Stomach (tissue), 4 donors: ENCODE data around the gene CNKSR1.

Source experiments
- POLR2A ChIP-seq, 4 donors: fragments of 450-650 bp; IDR thresholded peaks; one replicate each; pipeline ENCODE4 v1.6.1; 2016; ENCODE audit warnings: antibody characterized with exemption in 4 of 4, control low read depth in 2 of 4, mild to moderate bottlenecking in 1 of 4, moderate library complexity in 1 of 4
- TF ChIP-seq, protein P1 (sequence below), 7 experiments: fragments of 450-650 bp in 4 of 7; fragments of 200-600 bp in 3 of 7; sonication (generic) in 3 of 7; IDR thresholded peaks; one replicate each; pipeline ENCODE4 v1.5.1; 2016 to 2019; ENCODE audit warnings: antibody characterized with exemption in 7 of 7, control low read depth in 2 of 7, mild to moderate bottlenecking in 1 of 7

DNA sequence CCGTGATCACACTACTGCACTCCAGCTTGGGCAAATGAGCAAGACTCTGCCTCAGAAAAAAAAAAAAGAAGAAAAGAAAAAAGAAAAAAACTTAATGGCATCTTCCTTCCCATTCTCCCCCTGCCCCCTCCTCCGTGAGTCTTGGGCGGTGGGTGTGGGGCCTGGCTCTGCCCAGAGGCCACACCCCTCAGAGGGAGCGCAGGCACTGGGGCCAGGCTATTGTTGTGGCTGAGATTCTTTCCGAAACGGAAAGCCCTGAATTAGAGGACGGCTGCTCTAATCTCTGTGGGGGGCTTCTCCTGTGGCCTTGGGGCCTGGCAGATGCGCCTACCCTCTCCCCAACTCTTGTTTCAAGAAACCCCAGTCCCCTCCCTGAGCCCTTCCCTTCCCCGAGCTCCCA is 22.5 kb upstream of the CNKSR1 start:
- TF ChIP-seq, protein P1, sequence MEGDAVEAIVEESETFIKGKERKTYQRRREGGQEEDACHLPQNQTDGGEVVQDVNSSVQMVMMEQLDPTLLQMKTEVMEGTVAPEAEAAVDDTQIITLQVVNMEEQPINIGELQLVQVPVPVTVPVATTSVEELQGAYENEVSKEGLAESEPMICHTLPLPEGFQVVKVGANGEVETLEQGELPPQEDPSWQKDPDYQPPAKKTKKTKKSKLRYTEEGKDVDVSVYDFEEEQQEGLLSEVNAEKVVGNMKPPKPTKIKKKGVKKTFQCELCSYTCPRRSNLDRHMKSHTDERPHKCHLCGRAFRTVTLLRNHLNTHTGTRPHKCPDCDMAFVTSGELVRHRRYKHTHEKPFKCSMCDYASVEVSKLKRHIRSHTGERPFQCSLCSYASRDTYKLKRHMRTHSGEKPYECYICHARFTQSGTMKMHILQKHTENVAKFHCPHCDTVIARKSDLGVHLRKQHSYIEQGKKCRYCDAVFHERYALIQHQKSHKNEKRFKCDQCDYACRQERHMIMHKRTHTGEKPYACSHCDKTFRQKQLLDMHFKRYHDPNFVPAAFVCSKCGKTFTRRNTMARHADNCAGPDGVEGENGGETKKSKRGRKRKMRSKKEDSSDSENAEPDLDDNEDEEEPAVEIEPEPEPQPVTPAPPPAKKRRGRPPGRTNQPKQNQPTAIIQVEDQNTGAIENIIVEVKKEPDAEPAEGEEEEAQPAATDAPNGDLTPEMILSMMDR (IDR thresholded peaks at IDR 0.05), result no peak
- no peak for TF ChIP-seq POLR2A (IDR thresholded peaks at IDR 0.05)
